ENCODE data around the gene LRBA. TPM values are rescaled to one million over a fixed set of nuclear protein-coding genes. Genes with fewer than 3 reads are reported as not detected.
"Not testable (repeated sequence)": the region's sequence is repeated elsewhere in the genome, so short reads cannot be mapped to it uniquely, and the experiment has no call there.

Gene LRBA
- total and polyA plus RNA-seq, 2 donors (not counting 1 experiment from before 2014, with no cell fraction given), result 16.4 to 36.7 TPM

- no peaks in the 10 kb centered on the region for H3K4me1 ChIP-seq (ENCODE audit: control insufficient read depth, extremely low read depth, insufficient read depth, low read length)
- TF ChIP-seq CTCF (conservative IDR thresholded peaks at IDR 0.05 in 1 of 2, IDR thresholded peaks at IDR 0.05 in 1 of 2; ENCODE audit: low read depth in 1 of 2, low read length in 2 of 2), result no peak
- TF ChIP-seq EZH2 (IDR thresholded peaks at IDR 0.05; ENCODE audit: low read length, missing control alignments), result no peak
- H3K4me2 ChIP-seq (ENCODE audit: extremely low read depth, insufficient read depth, low read length), result no peak overlapping the region
- H3K79me2 ChIP-seq (ENCODE audit: control insufficient read depth, insufficient read depth, low read length), result no peaks in the 10 kb centered on the region
- H3K27ac ChIP-seq (ENCODE audit: insufficient read depth, low read length), result no peak overlapping the region
- H4K20me1 ChIP-seq (ENCODE audit: control insufficient read depth, extremely low read depth, insufficient read depth, low read length), result no peaks in the 10 kb centered on the region
- no peak overlapping the region for H3K4me3 ChIP-seq (replicated peaks in 1 of 4; ENCODE audit: control extremely low read depth in 1 of 4, insufficient read depth in 1 of 4, low read depth in 3 of 4, low read length in 4 of 4)
- H2AFZ ChIP-seq (ENCODE audit: low read length), result no peak overlapping the region
- H3K9ac ChIP-seq (ENCODE audit: insufficient read depth, low read length), result no peak overlapping the region
- no peaks in the 10 kb centered on the region for H3K9me3 ChIP-seq (ENCODE audit: control insufficient read depth, insufficient read depth, low read depth, low read length)
- no peak for DNase-seq (ENCODE audit: low read depth in 2 of 2)
- H3K27me3 ChIP-seq (ENCODE audit: control insufficient read depth, insufficient read depth, low read length), result no peaks in the 10 kb centered on the region
- no peaks in the 10 kb centered on the region for H3K36me3 ChIP-seq (ENCODE audit: control insufficient read depth, insufficient read depth, low read length)
Observed at GRCh38 chr4:150668824-150669223, 346.3 kb downstream of the LRBA start.

- Histone ChIP-seq H3K27ac (ENCODE audit: insufficient read depth, low read length) (no peak overlapping the region), H3K4me2 (ENCODE audit: extremely low read depth, insufficient read depth, low read length) (no peak overlapping the region), H3K36me3 (ENCODE audit: control insufficient read depth, insufficient read depth, low read length) (no peaks in the 10 kb centered on the region), H4K20me1 (ENCODE audit: control insufficient read depth, extremely low read depth, insufficient read depth, low read length) (no peaks in the 10 kb centered on the region), H3K27me3 (ENCODE audit: control insufficient read depth, insufficient read depth, low read length) (no peaks in the 10 kb centered on the region), H3K79me2 (ENCODE audit: control insufficient read depth, insufficient read depth, low read length) (no peaks in the 10 kb centered on the region), H3K9me3 (ENCODE audit: control insufficient read depth, insufficient read depth, low read depth, low read length) (no peaks in the 10 kb centered on the region), H3K4me1 (ENCODE audit: control insufficient read depth, extremely low read depth, insufficient read depth, low read length) (no peaks in the 10 kb centered on the region), H3K4me3 (replicated peaks in 1 of 4; ENCODE audit: control extremely low read depth in 1 of 4, insufficient read depth in 1 of 4, low read depth in 3 of 4, low read length in 4 of 4) (no peak overlapping the region), H2AFZ (ENCODE audit: low read length) (no peak overlapping the region), H3K9ac (ENCODE audit: insufficient read depth, low read length) (no peak overlapping the region)
- no peak for TF ChIP-seq CTCF (conservative IDR thresholded peaks at IDR 0.05 in 1 of 2, IDR thresholded peaks at IDR 0.05 in 1 of 2; ENCODE audit: low read depth in 1 of 2, low read length in 2 of 2)
- TF ChIP-seq EZH2 (IDR thresholded peaks at IDR 0.05; ENCODE audit: low read length, missing control alignments), result no peak
- peak in 1 of 2 donors; percentile 13 for DNase-seq (ENCODE audit: low read depth in 2 of 2)
Observed at GRCh38 chr4:150664935-150665334, 350.1 kb downstream of the LRBA start.

- H3K36me3 ChIP-seq (ENCODE audit: control insufficient read depth, insufficient read depth, low read length), result no peaks in the 10 kb centered on the region
Observed at GRCh38 chr4:150662686-150663085, 352.4 kb downstream of the LRBA start.

GRCh38 chr4:150661551-150661950, 353.5 kb downstream of the LRBA start:
- H3K9ac ChIP-seq (ENCODE audit: insufficient read depth, low read length); H3K79me2 ChIP-seq (ENCODE audit: control insufficient read depth, insufficient read depth, low read length); H3K4me2 ChIP-seq (ENCODE audit: extremely low read depth, insufficient read depth, low read length); DNase-seq (ENCODE audit: low read depth in 2 of 2); H3K27ac ChIP-seq (ENCODE audit: insufficient read depth, low read length); H3K27me3 ChIP-seq (ENCODE audit: control insufficient read depth, insufficient read depth, low read length); H3K4me1 ChIP-seq (ENCODE audit: control insufficient read depth, extremely low read depth, insufficient read depth, low read length); H3K9me3 ChIP-seq (ENCODE audit: control insufficient read depth, insufficient read depth, low read depth, low read length); H2AFZ ChIP-seq (ENCODE audit: low read length); H4K20me1 ChIP-seq (ENCODE audit: control insufficient read depth, extremely low read depth, insufficient read depth, low read length); H3K4me3 ChIP-seq (replicated peaks in 1 of 4; ENCODE audit: control extremely low read depth in 1 of 4, insufficient read depth in 1 of 4, low read depth in 3 of 4, low read length in 4 of 4); H3K36me3 ChIP-seq (ENCODE audit: control insufficient read depth, insufficient read depth, low read length): not testable (repeated sequence)

More at GRCh38 chr4:150662686-150663085, 352.4 kb downstream of the LRBA start:
- DNase-seq (ENCODE audit: low read depth in 2 of 2), result no peak
- Histone ChIP-seq H3K9me3 (ENCODE audit: control insufficient read depth, insufficient read depth, low read depth, low read length) (no peaks in the 10 kb centered on the region), H3K27ac (ENCODE audit: insufficient read depth, low read length) (no peak overlapping the region), H3K27me3 (ENCODE audit: control insufficient read depth, insufficient read depth, low read length) (no peaks in the 10 kb centered on the region), H3K4me3 (replicated peaks in 1 of 4; ENCODE audit: control extremely low read depth in 1 of 4, insufficient read depth in 1 of 4, low read depth in 3 of 4, low read length in 4 of 4) (no peak overlapping the region), H2AFZ (ENCODE audit: low read length) (no peak overlapping the region), H3K9ac (ENCODE audit: insufficient read depth, low read length) (no peak overlapping the region), H3K4me2 (ENCODE audit: extremely low read depth, insufficient read depth, low read length) (no peak overlapping the region), H4K20me1 (ENCODE audit: control insufficient read depth, extremely low read depth, insufficient read depth, low read length) (no peaks in the 10 kb centered on the region), H3K79me2 (ENCODE audit: control insufficient read depth, insufficient read depth, low read length) (no peaks in the 10 kb centered on the region), H3K4me1 (ENCODE audit: control insufficient read depth, extremely low read depth, insufficient read depth, low read length) (no peaks in the 10 kb centered on the region)
- TF ChIP-seq EZH2 (IDR thresholded peaks at IDR 0.05; ENCODE audit: low read length, missing control alignments) (no peak), CTCF (conservative IDR thresholded peaks at IDR 0.05 in 1 of 2, IDR thresholded peaks at IDR 0.05 in 1 of 2; ENCODE audit: low read depth in 1 of 2, low read length in 2 of 2) (no peak)

GRCh38 chr4:150658258-150658657, 356.8 kb downstream of the LRBA start:
- DNase-seq (ENCODE audit: low read depth in 2 of 2); H4K20me1 ChIP-seq (ENCODE audit: control insufficient read depth, extremely low read depth, insufficient read depth, low read length): not testable (repeated sequence)

More at GRCh38 chr4:150658258-150658657, 356.8 kb downstream of the LRBA start:
- not testable (repeated sequence) for H3K27me3 ChIP-seq (ENCODE audit: control insufficient read depth, insufficient read depth, low read length); H2AFZ ChIP-seq (ENCODE audit: low read length); H3K79me2 ChIP-seq (ENCODE audit: control insufficient read depth, insufficient read depth, low read length); H3K9me3 ChIP-seq (ENCODE audit: control insufficient read depth, insufficient read depth, low read depth, low read length); H3K4me3 ChIP-seq (replicated peaks in 1 of 4; ENCODE audit: control extremely low read depth in 1 of 4, insufficient read depth in 1 of 4, low read depth in 3 of 4, low read length in 4 of 4); H3K36me3 ChIP-seq (ENCODE audit: control insufficient read depth, insufficient read depth, low read length); H3K4me2 ChIP-seq (ENCODE audit: extremely low read depth, insufficient read depth, low read length); H3K4me1 ChIP-seq (ENCODE audit: control insufficient read depth, extremely low read depth, insufficient read depth, low read length); H3K9ac ChIP-seq (ENCODE audit: insufficient read depth, low read length); H3K27ac ChIP-seq (ENCODE audit: insufficient read depth, low read length)

Measured in fibroblast of lung (primary cell).